Epithelial cell of esophagus (primary cell): ENCODE results near the gene AP2M1.
A peak's percentile ranks its signal among the peaks of the same experiment; 100 is the strongest.
"Not testable (repeated sequence)": the region's sequence is repeated elsewhere in the genome, so short reads cannot be mapped to it uniquely, and the experiment has no call there.

Source experiments
- DNase-seq: peaks from one replicate; pipeline ENCODE4 v3.0.0; 2010; ENCODE audit warnings: low read depth
- H3K4me3 ChIP-seq: 2 replicates; pipeline ENCODE4 v1.5.1; 2011; ENCODE audit warnings: mild to moderate bottlenecking, low read length, control low read depth
- TF ChIP-seq, protein P1 (sequence below): IDR thresholded peaks from 2 replicates; pipeline ENCODE4 v1.5.1; 2011; ENCODE audit warnings: low read depth, mild to moderate bottlenecking, low read length, control low read depth, inconsistent platforms; ENCODE audit not compliant: insufficient read depth; ENCODE audit errors: missing control alignments

Gene AP2M1

GRCh38 chr3:184156522-184156955, 18.1 kb upstream of the AP2M1 start:
- no peak for DNase-seq
- TF ChIP-seq, protein P1, sequence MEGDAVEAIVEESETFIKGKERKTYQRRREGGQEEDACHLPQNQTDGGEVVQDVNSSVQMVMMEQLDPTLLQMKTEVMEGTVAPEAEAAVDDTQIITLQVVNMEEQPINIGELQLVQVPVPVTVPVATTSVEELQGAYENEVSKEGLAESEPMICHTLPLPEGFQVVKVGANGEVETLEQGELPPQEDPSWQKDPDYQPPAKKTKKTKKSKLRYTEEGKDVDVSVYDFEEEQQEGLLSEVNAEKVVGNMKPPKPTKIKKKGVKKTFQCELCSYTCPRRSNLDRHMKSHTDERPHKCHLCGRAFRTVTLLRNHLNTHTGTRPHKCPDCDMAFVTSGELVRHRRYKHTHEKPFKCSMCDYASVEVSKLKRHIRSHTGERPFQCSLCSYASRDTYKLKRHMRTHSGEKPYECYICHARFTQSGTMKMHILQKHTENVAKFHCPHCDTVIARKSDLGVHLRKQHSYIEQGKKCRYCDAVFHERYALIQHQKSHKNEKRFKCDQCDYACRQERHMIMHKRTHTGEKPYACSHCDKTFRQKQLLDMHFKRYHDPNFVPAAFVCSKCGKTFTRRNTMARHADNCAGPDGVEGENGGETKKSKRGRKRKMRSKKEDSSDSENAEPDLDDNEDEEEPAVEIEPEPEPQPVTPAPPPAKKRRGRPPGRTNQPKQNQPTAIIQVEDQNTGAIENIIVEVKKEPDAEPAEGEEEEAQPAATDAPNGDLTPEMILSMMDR: no peak
- H3K4me3 ChIP-seq: peak overlapping the region; percentile 82

- peak overlapping the region; percentile 82 for H3K4me3 ChIP-seq
- TF ChIP-seq, protein P1: no peak
- no peak for DNase-seq
Observed at GRCh38 chr3:184157206-184157605, 17.4 kb upstream of the AP2M1 start.

DNA sequence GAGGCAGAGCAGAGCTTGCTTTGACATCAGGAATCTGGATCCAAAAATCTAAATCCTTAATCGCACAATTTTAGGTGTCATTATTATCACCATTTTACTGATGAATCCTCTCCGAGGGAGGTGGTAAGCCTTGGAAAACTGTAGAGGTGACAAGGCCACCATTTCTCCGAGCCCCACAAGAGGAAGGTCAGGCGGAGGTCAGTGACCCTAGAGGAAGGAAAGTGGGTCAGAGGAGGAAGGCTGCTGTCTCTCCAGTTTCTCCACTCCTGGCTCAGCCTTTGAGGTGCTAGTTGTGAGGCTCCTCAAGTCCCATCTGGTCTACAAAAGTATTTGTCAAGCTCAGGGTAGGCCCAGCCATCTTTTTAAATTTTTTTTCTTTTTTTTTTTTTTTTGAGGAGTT, 16.3 kb upstream of the AP2M1 start:
- no peak for DNase-seq
- TF ChIP-seq, protein P1: no peak
- no peak overlapping the region for H3K4me3 ChIP-seq

DNA sequence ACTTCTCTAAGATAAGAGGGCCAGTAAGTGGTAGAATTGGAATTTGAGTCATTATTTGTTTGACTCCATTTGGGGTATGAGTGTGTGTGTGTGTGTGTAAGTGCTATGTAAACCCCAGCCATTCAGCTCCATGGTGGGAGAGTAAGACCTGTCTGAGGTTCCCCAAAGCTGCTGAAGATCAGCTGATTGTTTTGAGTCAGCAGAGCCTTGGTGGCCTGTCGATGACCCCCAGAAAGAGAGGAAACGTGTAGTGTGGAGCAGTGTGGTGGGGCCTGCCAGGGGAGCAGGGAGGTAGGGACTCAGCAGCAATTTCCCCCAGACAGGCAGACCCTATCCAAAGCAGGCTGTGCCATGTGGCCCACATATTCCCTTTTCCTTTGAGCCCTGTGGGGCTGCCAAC, 14.2 kb upstream of the AP2M1 start:
- no peak for DNase-seq
- H3K4me3 ChIP-seq: no peak overlapping the region
- TF ChIP-seq, protein P1: no peak

GRCh38 chr3:184162571-184163070, 12.0 kb upstream of the AP2M1 start:
- DNase-seq, H3K4me3 ChIP-seq: not testable (repeated sequence)

GRCh38 chr3:184164648-184165330, 9.9 kb upstream of the AP2M1 start:
- TF ChIP-seq, protein P1: no peak
- no peak overlapping the region for H3K4me3 ChIP-seq
- no peak for DNase-seq

GRCh38 chr3:184165543-184165942, 9.1 kb upstream of the AP2M1 start:
- H3K4me3 ChIP-seq: no peak overlapping the region
- DNase-seq: no peak
- TF ChIP-seq, protein P1: no peak
